MM.1S (cell line): ENCODE data around the gene CFAP45.

Experiments
- DNase-seq: peaks from one replicate; pipeline ENCODE4 v3.0.0-alpha.2; 2015
- H2AFZ ChIP-seq: fragments of 300-600 bp; sonication (generic); 2 replicates; pipeline ENCODE4 v1.6.0; 2016; ENCODE audit warnings: antibody characterized with exemption, low read length
- H3F3A ChIP-seq: fragments of 300-600 bp; sonication (generic); 2 replicates; pipeline ENCODE4 v1.6.1; 2016; ENCODE audit warnings: mild to moderate bottlenecking, antibody characterized with exemption, low read length, moderate library complexity, mixed read lengths; ENCODE audit not compliant: insufficient read depth
- H3K27ac ChIP-seq: fragments of 300-600 bp; sonication (generic); 2 replicates; pipeline ENCODE4 v1.5.1; 2016; ENCODE audit warnings: mild to moderate bottlenecking, low read length
- H3K27me3 ChIP-seq: fragments of 300-600 bp; sonication (generic); replicated peaks from 2 replicates; pipeline ENCODE4 v1.6.0; 2016; ENCODE audit warnings: low read length; ENCODE audit not compliant: insufficient read depth
- H3K36me3 ChIP-seq: fragments of 300-600 bp; sonication (generic); replicated peaks from 2 replicates; pipeline ENCODE4 v1.6.1; 2016; ENCODE audit warnings: mild to moderate bottlenecking, low read length, mixed read lengths; ENCODE audit not compliant: insufficient read depth
- H3K4me1 ChIP-seq: fragments of 300-600 bp; sonication (generic); 2 replicates; pipeline ENCODE4 v1.6.1; 2016; ENCODE audit warnings: low read length, mixed read lengths
- H3K4me2 ChIP-seq: fragments of 300-600 bp; sonication (generic); 2 replicates; pipeline ENCODE4 v1.6.0; 2016; ENCODE audit warnings: low read depth, low read length
- H3K4me3 ChIP-seq: fragments of 300-600 bp; sonication (generic); 2 replicates; pipeline ENCODE4 v1.5.1; 2016; ENCODE audit warnings: low read length, mixed read lengths
- H3K79me2 ChIP-seq: fragments of 300-600 bp; sonication (generic); 2 replicates; pipeline ENCODE4 v1.6.1; 2016; ENCODE audit warnings: mixed run types, low read length, mixed read lengths
- H3K9ac ChIP-seq: fragments of 300-600 bp; sonication (generic); 2 replicates; pipeline ENCODE4 v1.6.1; 2016; ENCODE audit warnings: low read length, mixed read lengths
- H3K9me2 ChIP-seq: fragments of 300-600 bp; sonication (generic); replicated peaks from 2 replicates; pipeline ENCODE4 v1.6.1; 2016; ENCODE audit warnings: mild to moderate bottlenecking, low read length, mixed read lengths; ENCODE audit not compliant: insufficient read depth
- H3K9me3 ChIP-seq: fragments of 300-600 bp; sonication (generic); replicated peaks from 2 replicates; pipeline ENCODE4 v1.6.1; 2016; ENCODE audit warnings: mild to moderate bottlenecking, low read length, mixed read lengths; ENCODE audit not compliant: insufficient read depth
- H4K20me1 ChIP-seq: fragments of 300-600 bp; sonication (generic); 2 replicates; pipeline ENCODE4 v1.6.1; 2016; ENCODE audit warnings: mild to moderate bottlenecking, low read length, moderate library complexity, mixed read lengths; ENCODE audit not compliant: insufficient read depth
- CTCF ChIP-seq: fragments of 300-600 bp; sonication (generic); IDR thresholded peaks from 2 replicates; pipeline ENCODE4 v1.5.1; 2016; ENCODE audit warnings: antibody characterized with exemption, low read length, mixed read lengths
- EZH2 ChIP-seq: fragments of 300-600 bp; sonication (generic); optimal IDR thresholded peaks from 2 replicates; pipeline ENCODE3; 2017; ENCODE audit warnings: low read depth, mild to moderate bottlenecking, antibody characterized with exemption, low read length, mixed read lengths
- EZH2phosphoT487 ChIP-seq: fragments of 300-600 bp; sonication (generic); IDR thresholded peaks from 2 replicates; pipeline ENCODE4 v1.6.1; 2018; ENCODE audit warnings: antibody characterized with exemption, low read length

CFAP45 gene

DNA sequence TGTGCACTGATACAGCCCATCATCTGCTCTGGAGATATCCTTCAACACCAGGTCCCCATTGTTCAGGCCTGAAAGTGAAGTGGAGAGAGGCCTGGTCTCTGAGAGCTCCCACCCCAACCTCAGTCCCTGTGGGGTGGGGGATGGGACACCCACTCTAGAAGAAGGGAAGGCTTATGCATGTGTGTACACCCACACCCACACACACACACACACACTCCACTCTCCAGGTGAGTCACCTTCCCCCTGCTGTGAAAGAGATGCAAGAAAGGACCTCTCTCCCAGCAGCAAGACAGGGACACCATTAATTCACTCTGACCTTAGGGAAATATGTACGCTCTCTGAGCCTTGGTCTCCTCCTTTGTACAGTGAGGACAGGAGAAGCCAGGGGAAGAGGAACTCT lies 43.4 kb downstream of the CFAP45 start:
- Histone ChIP-seq H3K27me3 (no peaks in the 10 kb centered on the region), H2AFZ (no peak overlapping the region), H4K20me1 (no peaks in the 10 kb centered on the region), H3K4me1 (peaks cover 4% of the 10 kb centered on the region; the same call in 1 of the 2 replicates), H3K4me3 (no peak overlapping the region), H3K79me2 (no peaks in the 10 kb centered on the region), H3K9me2 (no peaks in the 10 kb centered on the region), H3K9me3 (no peaks in the 10 kb centered on the region), H3K27ac (no peak overlapping the region), H3K36me3 (no peaks in the 10 kb centered on the region), H3F3A (peaks cover 8% of the 10 kb centered on the region; the same call in 1 of the 2 replicates), H3K4me2 (no peak overlapping the region), H3K9ac (no peak overlapping the region)
- DNase-seq, result no peak
- no peak for TF ChIP-seq EZH2phosphoT487
- no peak for TF ChIP-seq EZH2
- no peak for TF ChIP-seq CTCF

DNA sequence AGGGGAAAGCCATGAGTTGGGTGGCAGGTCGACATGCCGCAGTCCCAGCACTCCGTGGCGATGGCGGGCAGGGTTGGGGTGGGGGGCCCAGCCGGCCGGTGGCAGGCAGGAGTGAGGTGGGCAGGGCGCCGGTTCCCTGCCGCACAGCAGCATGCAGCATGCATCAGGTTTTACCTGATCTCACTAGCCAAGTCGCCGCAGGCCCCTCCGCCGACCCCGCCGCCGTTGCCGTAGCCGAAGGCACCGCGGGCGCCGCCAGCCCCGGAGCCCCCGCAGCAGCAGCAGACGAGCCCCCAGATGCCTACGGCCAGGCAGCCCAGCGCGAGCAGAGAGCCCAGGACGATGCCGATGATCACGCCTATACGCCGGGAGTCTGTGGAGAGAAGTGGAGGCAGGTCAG lies 44.3 kb downstream of the CFAP45 start:
- Histone ChIP-seq H3K4me1 (peaks cover 4% of the 10 kb centered on the region; the same call in 1 of the 2 replicates), H3F3A (peaks cover 8% of the 10 kb centered on the region; the same call in 1 of the 2 replicates), H4K20me1 (no peaks in the 10 kb centered on the region), H3K27ac (no peak overlapping the region), H3K4me2 (peak overlapping the region; percentile 99; the same call in 1 of the 2 replicates), H3K27me3 (no peaks in the 10 kb centered on the region), H3K9ac (no peak overlapping the region), H3K79me2 (no peaks in the 10 kb centered on the region), H3K9me2 (no peaks in the 10 kb centered on the region), H3K4me3 (no peak overlapping the region), H3K36me3 (no peaks in the 10 kb centered on the region), H3K9me3 (no peaks in the 10 kb centered on the region), H2AFZ (no peak overlapping the region)
- no peak for TF ChIP-seq EZH2phosphoT487
- TF ChIP-seq CTCF, result no peak
- TF ChIP-seq EZH2, result no peak
- DNase-seq, result no peak

- Histone ChIP-seq H3F3A (peaks cover 8% of the 10 kb centered on the region; the same call in 1 of the 2 replicates), H3K4me3 (peak overlapping the region; percentile 75), H3K27me3 (no peaks in the 10 kb centered on the region), H3K4me1 (peaks cover 4% of the 10 kb centered on the region; the same call in 1 of the 2 replicates), H3K9me2 (no peaks in the 10 kb centered on the region), H2AFZ (peak overlapping the region; percentile 91), H3K79me2 (no peaks in the 10 kb centered on the region), H3K27ac (peak overlapping the region; percentile 36; the same call in 1 of the 2 replicates), H3K36me3 (no peaks in the 10 kb centered on the region), H3K9ac (peak overlapping the region; percentile 79), H3K9me3 (no peaks in the 10 kb centered on the region), H3K4me2 (peak overlapping the region; percentile 99), H4K20me1 (no peaks in the 10 kb centered on the region)
- peak; percentile 93 for DNase-seq
- TF ChIP-seq EZH2phosphoT487, result no peak
- TF ChIP-seq EZH2, result no peak
- TF ChIP-seq CTCF, result no peak; the same call in 1 of the 2 replicates
Observed at GRCh38 chr1:159854693-159855192, 45.2 kb downstream of the CFAP45 start.
